GM10248 (cell line): ENCODE results near the gene TOX2.

Experiments
- CTCF ChIA-PET: fragments of 300-600 bp; sonication (Branson Sonifier 250); formaldehyde crosslinking; extraction: SDS; loops from one replicate; lab custom pipeline; 2021; ENCODE audit warnings: antibody characterized with exemption; lab: Yijun Ruan, JAX
- POLR2A ChIA-PET: fragments of 350-650 bp; sonication (Branson Sonifier 250); formaldehyde crosslinking; extraction: SDS; loops from one replicate; lab custom pipeline; 2020; ENCODE audit warnings: antibody characterized with exemption; lab: Yijun Ruan, JAX
- DNase-seq: peaks from one replicate; pipeline ENCODE4 v3.0.0; 2012; ENCODE audit errors: extremely low spot score
- TF ChIP-seq, protein P1 (sequence below): IDR thresholded peaks from 2 replicates; pipeline ENCODE4 v1.5.1; 2012; ENCODE audit warnings: mild to moderate bottlenecking, low read depth; ENCODE audit errors: extremely low read depth, missing control alignments, control extremely low read depth

Gene TOX2

DNA sequence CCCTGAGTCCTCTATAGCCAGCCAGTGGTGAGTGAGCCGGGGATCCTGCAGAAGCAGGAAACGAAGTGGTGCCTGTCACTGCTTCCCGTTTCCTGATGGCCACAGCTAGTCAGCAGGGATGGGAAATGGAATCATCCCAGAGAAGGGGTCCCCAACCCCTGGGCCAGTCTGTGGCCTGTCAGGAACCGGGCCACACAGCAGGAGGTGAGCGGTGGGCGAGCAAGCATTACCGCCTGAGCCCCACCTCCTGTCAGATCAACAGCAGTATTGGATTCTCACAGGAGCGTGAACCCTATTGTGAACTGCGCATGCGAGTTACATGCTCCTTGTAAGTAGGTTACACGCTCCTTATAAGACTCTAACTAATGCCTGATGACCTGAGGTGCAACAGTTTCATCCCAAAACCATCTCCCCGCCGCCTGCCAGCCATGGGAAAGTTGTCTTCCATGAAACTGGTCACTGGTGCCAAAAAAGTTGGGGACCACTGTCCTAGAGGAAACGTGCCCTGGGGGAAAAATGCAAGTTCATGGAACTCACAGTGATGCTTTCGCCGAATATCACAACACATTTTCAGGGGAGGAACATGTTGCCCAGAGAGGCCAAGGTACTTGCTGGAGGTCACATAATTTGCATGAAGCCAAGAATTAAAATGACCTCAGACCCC is 158.5 kb downstream of the TOX2 start:
- TF ChIP-seq, protein P1, sequence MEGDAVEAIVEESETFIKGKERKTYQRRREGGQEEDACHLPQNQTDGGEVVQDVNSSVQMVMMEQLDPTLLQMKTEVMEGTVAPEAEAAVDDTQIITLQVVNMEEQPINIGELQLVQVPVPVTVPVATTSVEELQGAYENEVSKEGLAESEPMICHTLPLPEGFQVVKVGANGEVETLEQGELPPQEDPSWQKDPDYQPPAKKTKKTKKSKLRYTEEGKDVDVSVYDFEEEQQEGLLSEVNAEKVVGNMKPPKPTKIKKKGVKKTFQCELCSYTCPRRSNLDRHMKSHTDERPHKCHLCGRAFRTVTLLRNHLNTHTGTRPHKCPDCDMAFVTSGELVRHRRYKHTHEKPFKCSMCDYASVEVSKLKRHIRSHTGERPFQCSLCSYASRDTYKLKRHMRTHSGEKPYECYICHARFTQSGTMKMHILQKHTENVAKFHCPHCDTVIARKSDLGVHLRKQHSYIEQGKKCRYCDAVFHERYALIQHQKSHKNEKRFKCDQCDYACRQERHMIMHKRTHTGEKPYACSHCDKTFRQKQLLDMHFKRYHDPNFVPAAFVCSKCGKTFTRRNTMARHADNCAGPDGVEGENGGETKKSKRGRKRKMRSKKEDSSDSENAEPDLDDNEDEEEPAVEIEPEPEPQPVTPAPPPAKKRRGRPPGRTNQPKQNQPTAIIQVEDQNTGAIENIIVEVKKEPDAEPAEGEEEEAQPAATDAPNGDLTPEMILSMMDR: no peak
- ChIA-PET POLR2A (interaction anchor here (1.0 kb wide), 1 partner anchor 616 kb away, joined by 4 read pairs; the partner anchor contains the start of gene SRSF6), CTCF (interaction anchor here (1.1 to 1.6 kb wide), 4 partner anchors 7 to 624 kb away, joined by 3 to 7 read pairs (median 6); no protein-coding TSS in a partner anchor)
- DNase-seq: no peak

GRCh38 chr20:44073675-44074071 is 159.0 kb downstream of the TOX2 start:
- ChIA-PET CTCF (interaction anchor here (1.6 kb wide), 1 partner anchor 324 kb away, joined by 5 read pairs; no protein-coding TSS in a partner anchor), POLR2A (no interaction called here)
- TF ChIP-seq, protein P1: no peak
- DNase-seq: no peak

GRCh38 chr20:44074252-44075151 is 159.8 kb downstream of the TOX2 start:
- CTCF ChIA-PET: interaction anchor here (1.2 to 1.6 kb wide), 3 partner anchors 42 to 536 kb away, joined by 3 to 5 read pairs (median 3); no protein-coding TSS in a partner anchor
- TF ChIP-seq, protein P1: no peak
- DNase-seq: no peak
- POLR2A ChIA-PET: no interaction called here

DNA sequence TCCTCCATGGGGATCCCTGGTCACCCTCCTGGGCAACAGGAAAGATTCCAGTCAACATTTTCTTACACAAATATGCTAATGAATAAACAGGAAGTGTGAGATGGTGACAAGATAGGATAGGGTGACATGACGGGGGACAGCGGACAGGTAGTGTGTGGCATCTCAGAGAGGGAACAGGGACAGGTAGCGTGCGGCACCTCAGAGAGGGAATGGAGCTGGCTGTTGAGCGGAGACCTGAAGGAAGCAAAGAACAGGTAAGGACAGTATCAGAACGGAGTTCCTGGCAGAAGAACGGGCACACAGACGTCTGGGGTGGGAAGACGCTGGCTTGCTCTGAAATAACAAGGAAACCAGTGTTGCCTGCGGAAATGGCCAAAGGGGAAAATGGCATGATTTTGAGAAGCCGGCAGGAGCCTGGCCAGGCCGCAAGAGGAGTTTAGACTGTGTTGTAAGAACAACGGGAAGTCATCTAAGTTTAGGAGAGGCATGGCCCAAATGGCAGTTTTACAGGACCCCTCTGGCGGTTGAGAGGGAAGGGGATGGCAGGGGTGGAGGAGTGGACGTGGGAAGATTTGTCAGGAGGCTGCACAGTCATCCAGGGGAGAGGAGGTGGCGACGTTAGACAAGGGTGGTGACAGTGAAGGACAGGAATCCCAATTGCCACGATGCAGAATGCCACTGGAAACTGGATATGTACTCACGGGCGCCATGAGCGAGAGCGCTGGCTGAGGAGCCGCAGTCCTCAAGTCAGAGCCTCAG is 160.7 kb downstream of the TOX2 start:
- TF ChIP-seq, protein P1: no peak
- DNase-seq: no peak
- ChIA-PET POLR2A (no interaction called here), CTCF (interaction anchor here (1.2 to 1.6 kb wide), 3 partner anchors 41 to 537 kb away, joined by 3 to 5 read pairs (median 3); no protein-coding TSS in a partner anchor)

GRCh38 chr20:44075950-44076232 is 161.2 kb downstream of the TOX2 start:
- TF ChIP-seq, protein P1: no peak
- ChIA-PET POLR2A (no interaction called here), CTCF (no interaction called here)
- DNase-seq: no peak

DNA sequence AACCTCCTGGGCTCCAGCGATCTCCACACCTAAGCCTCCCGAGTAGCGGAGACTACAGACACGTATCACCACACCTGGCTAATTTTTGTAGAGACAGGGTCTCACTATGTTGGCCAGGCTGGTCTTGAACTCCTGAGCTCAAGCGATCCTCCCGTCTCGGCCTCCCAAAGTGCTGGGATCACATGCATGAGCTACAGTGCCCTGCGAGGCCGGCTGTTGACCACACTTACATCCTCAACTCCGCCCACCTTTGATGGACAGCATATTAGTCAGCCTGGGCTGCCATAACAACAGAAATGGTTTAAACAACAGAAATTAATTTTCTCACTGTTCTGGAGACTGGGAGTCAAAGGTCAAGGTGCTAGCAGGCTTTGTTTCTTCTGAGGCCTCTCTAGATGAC is 164.6 kb downstream of the TOX2 start:
- ChIA-PET CTCF (interaction anchor here (0.7 to 9.3 kb wide), 12 partner anchors 9 to 541 kb away, joined by 3 to 157 read pairs (median 4); no protein-coding TSS in a partner anchor), POLR2A (no interaction called here)
- no peak for DNase-seq
- TF ChIP-seq, protein P1: no peak
